Medulla oblongata (tissue), 1 donor: ENCODE results near the gene MT1X.
"Not testable (repeated sequence)": the region's sequence is repeated elsewhere in the genome, so short reads cannot be mapped to it uniquely, and the experiment has no call there.

ENCODE experiments used
- DNase-seq: peaks from one replicate; pipeline ENCODE4 v3.0.0-alpha.2; 2015; ENCODE audit errors: extremely low spot score

The MT1X gene

GRCh38 chr16:56710181-56710737 is 28.0 kb downstream of the MT1X start:
- no peak for DNase-seq

- DNase-seq: no peak
Measured at GRCh38 chr16:56711862-56712261, 29.6 kb downstream of the MT1X start.

GRCh38 chr16:56713794-56714193 is 31.5 kb downstream of the MT1X start:
- DNase-seq: no peak

GRCh38 chr16:56715126-56715525 is 32.9 kb downstream of the MT1X start:
- no peak for DNase-seq

GRCh38 chr16:56716761-56717160 is 34.5 kb downstream of the MT1X start:
- no peak for DNase-seq

- DNase-seq: not testable (repeated sequence)
Measured at GRCh38 chr16:56717532-56717931, 35.3 kb downstream of the MT1X start.

GRCh38 chr16:56722200-56722842 is 40.1 kb downstream of the MT1X start:
- DNase-seq: no peak

- no peak for DNase-seq
Measured at GRCh38 chr16:56724191-56724590, 41.9 kb downstream of the MT1X start.

GRCh38 chr16:56726283-56726682 is 44.0 kb downstream of the MT1X start:
- DNase-seq: no peak

- no peak for DNase-seq
Measured at GRCh38 chr16:56726926-56727325, 44.7 kb downstream of the MT1X start.

- DNase-seq: no peak
Measured at GRCh38 chr16:56728027-56728426, 45.8 kb downstream of the MT1X start.

GRCh38 chr16:56728980-56729734 is 46.9 kb downstream of the MT1X start:
- no peak for DNase-seq

GRCh38 chr16:56729735-56730662 is 47.7 kb downstream of the MT1X start, which contains the start of gene NUP93:
Gene NUP93 (plus strand): TSS chr16:56730129. CDS start chr16:56748248, 18,119 bp downstream.
- DNase-seq: peak; percentile 94

- DNase-seq: no peak
Measured at GRCh38 chr16:56732366-56732765, 50.1 kb downstream of the MT1X start.

- DNase-seq: no peak
Measured at GRCh38 chr16:56732832-56733231, 50.6 kb downstream of the MT1X start.
